GM12878 (cell line): ENCODE results near the gene GPR68. TPM values are rescaled to one million over a fixed set of nuclear protein-coding genes. Genes with fewer than 3 reads are reported as not detected.

ENCODE experiments used
- ATAC-seq: fragments of 200-7000 bp; cut with Tn5 transposase; 3 replicates; pipeline ENCODE4 v1.9.1; 2020; ENCODE audit warnings: mild to moderate bottlenecking, moderate library complexity
- BruUV-seq: library from RNA; stranded (reverse); fragments of 400-500 nt; replicated peaks from 2 replicates; lab custom pipeline; 2021; lab: Mats Ljungman, UMichigan
- CTCF ChIA-PET: fragments of 300-600 bp; sonication (Branson Sonifier 250); formaldehyde crosslinking; extraction: SDS; loops from one replicate; lab custom pipeline; 2021; ENCODE audit warnings: inconsistent platforms; lab: Yijun Ruan, JAX
- POLR2A ChIA-PET: fragments of 350-600 bp; formaldehyde crosslinking; extraction: SDS; loops from one replicate; lab custom pipeline; 2021; ENCODE audit warnings: inconsistent platforms; lab: Charles Lee
- RAD21 ChIA-PET: fragments of 300-600 bp; sonication (Branson Sonifier 250); formaldehyde crosslinking; loops from one replicate; lab custom pipeline; 2023; ENCODE audit warnings: antibody characterized with exemption; ENCODE audit not compliant: unreplicated experiment; lab: Charles Lee
- SMC1A ChIA-PET: fragments of 300-600 bp; sonication (Branson Sonifier 250); formaldehyde crosslinking; loops from one replicate; lab custom pipeline; 2023; ENCODE audit not compliant: unreplicated experiment, uncharacterized antibody; lab: Charles Lee
- DNase-seq: peaks from one replicate; pipeline ENCODE4 v3.0.0-alpha.2; 2011; ENCODE audit warnings: low read depth, low spot score
- FAIRE-seq: peaks from 3 replicates; lab custom pipeline; 2011; peaks lifted over from hg19 to GRCh38; lab: Jason Lieb, UNC
- H2AFZ ChIP-seq: 2 replicates; pipeline ENCODE4 v1.6.0; 2011; ENCODE audit warnings: low read depth, low read length, control low read depth; ENCODE audit not compliant: control insufficient read depth
- H3K27ac ChIP-seq: 2 replicates; pipeline ENCODE4 v1.5.1; 2011; ENCODE audit warnings: control low read depth; ENCODE audit not compliant: control insufficient read depth, insufficient read depth
- H3K27me3 ChIP-seq, 2 experiments: replicated peaks in 1 of 2; 2 replicates each; pipeline versions ENCODE4 v1.6.0 to v1.6.1; 2011; ENCODE audit warnings: low read length in 1 of 2; ENCODE audit not compliant: control insufficient read depth in 2 of 2, insufficient read depth in 2 of 2
- H3K36me3 ChIP-seq, 2 experiments: 2 replicates each; pipeline ENCODE4 v1.5.1; 2011; ENCODE audit warnings: low read length in 1 of 2; ENCODE audit not compliant: control insufficient read depth in 2 of 2, insufficient read depth in 2 of 2
- H3K4me1 ChIP-seq: 2 replicates; pipeline ENCODE4 v1.6.1; 2011; ENCODE audit warnings: mild to moderate bottlenecking, low read length, moderate library complexity, mixed read lengths; ENCODE audit not compliant: control insufficient read depth, insufficient read depth
- H3K4me2 ChIP-seq: 2 replicates; pipeline ENCODE4 v1.6.0; 2011; ENCODE audit warnings: control low read depth; ENCODE audit not compliant: control insufficient read depth, insufficient read depth
- H3K4me3 ChIP-seq: fragments of 200-600 bp; sonication (generic); 2 replicates; pipeline ENCODE4 v1.5.1; 2016
- H3K79me2 ChIP-seq: 2 replicates; pipeline ENCODE4 v1.6.0; 2011; ENCODE audit warnings: low read length; ENCODE audit not compliant: control insufficient read depth, insufficient read depth
- H3K9ac ChIP-seq: 2 replicates; pipeline ENCODE4 v1.8.0; 2011; ENCODE audit warnings: low read length, control low read depth, mixed read lengths; ENCODE audit not compliant: control insufficient read depth, insufficient read depth
- H3K9me3 ChIP-seq: replicated peaks from 3 replicates; pipeline ENCODE4 v1.5.1; 2011; ENCODE audit warnings: mild to moderate bottlenecking, low read length; ENCODE audit not compliant: control insufficient read depth, insufficient read depth
- H4K20me1 ChIP-seq: 2 replicates; pipeline ENCODE4 v1.6.0; 2011; ENCODE audit not compliant: control insufficient read depth, insufficient read depth
- IKZF2 ChIP-seq, 2 experiments: fragments of 450-650 bp; IDR thresholded peaks; 2 replicates each; pipeline ENCODE4 v1.6.1; 2017; ENCODE audit warnings: mild to moderate bottlenecking in 2 of 2, moderate library complexity in 2 of 2
- IRF4 ChIP-seq: IDR thresholded peaks from 2 replicates; pipeline ENCODE4 v1.6.1; 2011; ENCODE audit warnings: low read depth, low read length
- NFYB ChIP-seq: IDR thresholded peaks from 2 replicates; pipeline ENCODE4 v1.6.1; 2011; ENCODE audit warnings: low read depth, mild to moderate bottlenecking, low read length, improper control_type of control experiment, moderate library complexity; ENCODE audit not compliant: insufficient read depth
- NRF1 ChIP-seq: conservative IDR thresholded peaks from 2 replicates; pipeline ENCODE4 v1.6.1; 2011; ENCODE audit warnings: mild to moderate bottlenecking, low read depth, low read length, improper control_type of control experiment
- POLR2A ChIP-seq: IDR thresholded peaks from 2 replicates; pipeline ENCODE4 v1.6.1; 2011; ENCODE audit warnings: low read depth, mild to moderate bottlenecking, low read length
- RB1 ChIP-seq: fragments of 450-650 bp; formaldehyde crosslinking; IDR thresholded peaks from 2 replicates; pipeline ENCODE4 v1.6.1; 2017; ENCODE audit warnings: mild to moderate bottlenecking, borderline replicate concordance
- TAF1 ChIP-seq: IDR thresholded peaks from 2 replicates; pipeline ENCODE4 v1.6.1; 2011; ENCODE audit warnings: mild to moderate bottlenecking, low read depth, low read length, borderline replicate concordance
- WGBS: methylation state at CpG from one replicate; pipeline ENCODE4 v1.1.6; 2016; ENCODE audit warnings: low lambda C conversion rate; ENCODE audit not compliant: insufficient replicate concordance, insufficient coverage; ENCODE audit errors: missing lambda C conversion rate; 5-methylcytosine and 5-hydroxymethylcytosine counted together
- in situ Hi-C: fragments of 300-500 bp; cut with MboI; formaldehyde crosslinking; loops from 9 replicates; pipeline ENCODE4 v1.14.3; 2018; ENCODE audit warnings: mixed read lengths
- intact Hi-C: fragments of 100-400 bp; cut with micrococcal nuclease; formaldehyde crosslinking; loops from one replicate; pipeline ENCODE4 v1.14.2; 2022; ENCODE audit not compliant: unreplicated experiment
- polyA plus RNA-seq, 11 experiments: library from polyadenylated mRNA; depleted of rRNA in 4 of 11; unstranded in 6 of 11; stranded (reverse) in 5 of 11; fragments of >200 nt; fragmentation: Nextera tagmentation in 4 of 11; fragmentation: Illumina TruSeq in 1 of 11; extraction: Ambion mirVana in 4 of 11; extraction: Trizol in 1 of 11; gene quantifications; 1 replicate in 1 of 11; 2 replicates in 10 of 11; pipeline versions ENCODE4 v1.2.1 to v1.2.3, GENCODE V29; 2011 to 2016; ENCODE audit warnings: inconsistent platforms in 2 of 11, missing spikeins in 2 of 11, low read depth in 1 of 11
- total RNA-seq, 4 experiments: library from RNA; depleted of rRNA in 3 of 4; stranded (reverse); fragments of >200 nt in 3 of 4; fragmentation: Illumina TruSeq in 1 of 4; extraction: Trizol in 1 of 4; gene quantifications; 2 replicates each; pipeline versions ENCODE4 v1.2.1 to v1.2.3, GENCODE V29; 2013 to 2021
- TF ChIP-seq, protein P1 (sequence below): fragments of 450-650 bp; IDR thresholded peaks from 2 replicates; pipeline ENCODE4 v1.6.1; 2017; ENCODE audit warnings: mild to moderate bottlenecking, low read depth, inconsistent platforms; ENCODE audit not compliant: poor library complexity, severe bottlenecking
- TF ChIP-seq, protein P2 (sequence below): fragments of 450-650 bp; IDR thresholded peaks from 2 replicates; pipeline ENCODE4 v1.6.1; 2016; ENCODE audit warnings: mild to moderate bottlenecking, moderate library complexity, borderline replicate concordance

Gene GPR68
- total and polyA plus RNA-seq, 10 of the 15 experiments (the other 5 are each of a cell fraction or from before 2014, with no cell fraction given) = 0.06 to 3.4 (median 1.8) TPM

- TF ChIP-seq NRF1 (no peak), IKZF2 (IDR thresholded peaks at IDR 0.05) (no peak), NFYB (no peak), RB1 (no peak)
These were observed 10.3 kb downstream of the GPR68 start (continued) for GRCh38 chr14:91233936-91234790.

DNA sequence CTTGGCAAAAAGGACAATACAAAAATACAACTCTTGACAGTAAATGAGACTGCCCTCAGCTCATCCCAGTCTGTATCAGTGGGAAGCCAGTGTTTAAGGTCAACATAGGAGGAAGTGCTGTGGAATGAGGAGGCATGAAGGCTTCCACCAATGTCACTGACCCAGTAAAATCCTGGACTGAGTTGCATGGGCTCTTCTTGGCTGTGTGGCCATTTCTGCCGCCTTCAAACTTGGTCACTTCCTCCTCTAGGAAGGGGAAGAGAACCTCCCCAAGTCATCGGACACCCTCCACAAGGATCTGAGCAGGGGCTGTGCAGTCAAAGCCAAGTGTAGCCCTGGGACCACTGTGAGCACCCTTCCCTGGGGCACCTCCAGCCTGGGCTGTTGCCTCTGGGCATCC lies 11.9 kb downstream of the GPR68 start:
- FAIRE-seq = no peak
- SMC1A ChIA-PET = interaction anchor here (1.5 kb wide), 1 partner anchor 17 kb away, joined by 3 read pairs; no protein-coding TSS in a partner anchor
- DNase-seq = no peak
- H3K9me3 ChIP-seq = peaks cover 10% of the 10 kb centered on the region
- H3K4me2 ChIP-seq = no peak overlapping the region
- POLR2A ChIA-PET = no interaction called here
- no peak for ATAC-seq
- H3K4me3 ChIP-seq = no peak overlapping the region
- no peak overlapping the region for H3K27ac ChIP-seq
- in situ Hi-C loops = no loop called here
- H3K4me1 ChIP-seq = peaks cover 38% of the 10 kb centered on the region
- TF ChIP-seq, protein P1, sequence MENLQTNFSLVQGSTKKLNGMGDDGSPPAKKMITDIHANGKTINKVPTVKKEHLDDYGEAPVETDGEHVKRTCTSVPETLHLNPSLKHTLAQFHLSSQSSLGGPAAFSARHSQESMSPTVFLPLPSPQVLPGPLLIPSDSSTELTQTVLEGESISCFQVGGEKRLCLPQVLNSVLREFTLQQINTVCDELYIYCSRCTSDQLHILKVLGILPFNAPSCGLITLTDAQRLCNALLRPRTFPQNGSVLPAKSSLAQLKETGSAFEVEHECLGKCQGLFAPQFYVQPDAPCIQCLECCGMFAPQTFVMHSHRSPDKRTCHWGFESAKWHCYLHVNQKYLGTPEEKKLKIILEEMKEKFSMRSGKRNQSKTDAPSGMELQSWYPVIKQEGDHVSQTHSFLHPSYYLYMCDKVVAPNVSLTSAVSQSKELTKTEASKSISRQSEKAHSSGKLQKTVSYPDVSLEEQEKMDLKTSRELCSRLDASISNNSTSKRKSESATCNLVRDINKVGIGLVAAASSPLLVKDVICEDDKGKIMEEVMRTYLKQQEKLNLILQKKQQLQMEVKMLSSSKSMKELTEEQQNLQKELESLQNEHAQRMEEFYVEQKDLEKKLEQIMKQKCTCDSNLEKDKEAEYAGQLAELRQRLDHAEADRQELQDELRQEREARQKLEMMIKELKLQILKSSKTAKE = no peak
- TF ChIP-seq IRF4 (no peak), TAF1 (no peak), POLR2A (no peak), RB1 (no peak)
- TF ChIP-seq, protein P2, sequence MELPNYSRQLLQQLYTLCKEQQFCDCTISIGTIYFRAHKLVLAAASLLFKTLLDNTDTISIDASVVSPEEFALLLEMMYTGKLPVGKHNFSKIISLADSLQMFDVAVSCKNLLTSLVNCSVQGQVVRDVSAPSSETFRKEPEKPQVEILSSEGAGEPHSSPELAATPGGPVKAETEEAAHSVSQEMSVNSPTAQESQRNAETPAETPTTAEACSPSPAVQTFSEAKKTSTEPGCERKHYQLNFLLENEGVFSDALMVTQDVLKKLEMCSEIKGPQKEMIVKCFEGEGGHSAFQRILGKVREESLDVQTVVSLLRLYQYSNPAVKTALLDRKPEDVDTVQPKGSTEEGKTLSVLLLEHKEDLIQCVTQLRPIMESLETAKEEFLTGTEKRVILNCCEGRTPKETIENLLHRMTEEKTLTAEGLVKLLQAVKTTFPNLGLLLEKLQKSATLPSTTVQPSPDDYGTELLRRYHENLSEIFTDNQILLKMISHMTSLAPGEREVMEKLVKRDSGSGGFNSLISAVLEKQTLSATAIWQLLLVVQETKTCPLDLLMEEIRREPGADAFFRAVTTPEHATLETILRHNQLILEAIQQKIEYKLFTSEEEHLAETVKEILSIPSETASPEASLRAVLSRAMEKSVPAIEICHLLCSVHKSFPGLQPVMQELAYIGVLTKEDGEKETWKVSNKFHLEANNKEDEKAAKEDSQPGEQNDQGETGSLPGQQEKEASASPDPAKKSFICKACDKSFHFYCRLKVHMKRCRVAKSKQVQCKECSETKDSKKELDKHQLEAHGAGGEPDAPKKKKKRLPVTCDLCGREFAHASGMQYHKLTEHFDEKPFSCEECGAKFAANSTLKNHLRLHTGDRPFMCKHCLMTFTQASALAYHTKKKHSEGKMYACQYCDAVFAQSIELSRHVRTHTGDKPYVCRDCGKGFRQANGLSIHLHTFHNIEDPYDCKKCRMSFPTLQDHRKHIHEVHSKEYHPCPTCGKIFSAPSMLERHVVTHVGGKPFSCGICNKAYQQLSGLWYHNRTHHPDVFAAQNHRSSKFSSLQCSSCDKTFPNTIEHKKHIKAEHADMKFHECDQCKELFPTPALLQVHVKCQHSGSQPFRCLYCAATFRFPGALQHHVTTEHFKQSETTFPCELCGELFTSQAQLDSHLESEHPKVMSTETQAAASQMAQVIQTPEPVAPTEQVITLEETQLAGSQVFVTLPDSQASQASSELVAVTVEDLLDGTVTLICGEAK = no peak
- peaks cover 0 to 8% of the 10 kb centered on the region in 2 experiments; a peak in 2 of 4 replicates for H3K36me3 ChIP-seq
- no peaks in the 10 kb centered on the region; the same call in 1 of the 2 replicates for H3K79me2 ChIP-seq
- RAD21 ChIA-PET = no interaction called here
- no peak overlapping the region for H3K9ac ChIP-seq
- CTCF ChIA-PET = no interaction called here
- BruUV-seq = no TSS peak
- no peaks in the 10 kb centered on the region for H3K27me3 ChIP-seq
- H2AFZ ChIP-seq = no peak overlapping the region
- 98% methylated on average over 2 of the region's 2 CpGs for WGBS
- no peaks in the 10 kb centered on the region for H4K20me1 ChIP-seq
- intact Hi-C loops = no loop called here
